GM19239 (cell line): Measurements from ENCODE around the gene GCH1.
"Not testable (repeated sequence)": the region's sequence is repeated elsewhere in the genome, so short reads cannot be mapped to it uniquely, and the experiment has no call there.

Experiments used
- DNase-seq: peaks from one replicate; pipeline ENCODE4 v3.0.0; 2011; ENCODE audit warnings: low spot score; ENCODE audit not compliant: insufficient read length
- FAIRE-seq: peaks from 2 replicates; lab custom pipeline; 2011; peaks lifted over from hg19 to GRCh38; lab: Jason Lieb, UNC

The GCH1 gene

DNA sequence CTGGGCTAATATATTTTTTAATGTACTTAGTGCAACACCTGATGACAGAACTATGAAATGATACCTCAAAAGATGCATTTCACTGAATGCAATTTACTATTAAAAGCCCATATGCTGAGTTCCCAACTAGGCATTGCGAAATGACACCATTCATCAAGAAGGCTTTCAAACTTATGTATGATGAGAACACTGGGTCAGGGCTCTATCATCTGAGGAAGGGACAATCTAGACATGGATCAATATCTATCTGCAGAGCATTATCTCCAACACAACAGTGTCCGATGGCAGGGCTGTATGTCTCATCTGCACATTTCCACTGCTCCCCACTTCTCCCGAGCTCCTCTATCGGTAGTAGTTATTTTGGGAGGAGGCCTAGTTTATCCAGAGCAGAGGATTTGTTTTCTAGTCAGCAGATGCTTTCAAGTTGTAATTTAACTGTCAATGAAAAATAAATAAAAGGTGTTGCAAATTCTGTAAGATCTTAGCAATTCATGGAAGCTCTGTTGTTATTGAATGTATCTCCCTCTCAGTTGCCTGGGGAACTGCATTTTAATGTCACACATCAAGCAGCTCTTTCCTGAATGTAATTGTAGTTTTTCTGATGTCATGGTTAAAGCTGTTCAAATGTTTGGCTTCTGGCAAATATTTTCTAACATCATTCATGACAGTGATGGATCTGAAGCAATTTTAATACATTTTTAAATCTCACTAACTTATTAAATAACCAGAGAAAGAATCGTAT, 7.4 kb upstream of the GCH1 start:
- no peak for DNase-seq
- no peak for FAIRE-seq

DNA sequence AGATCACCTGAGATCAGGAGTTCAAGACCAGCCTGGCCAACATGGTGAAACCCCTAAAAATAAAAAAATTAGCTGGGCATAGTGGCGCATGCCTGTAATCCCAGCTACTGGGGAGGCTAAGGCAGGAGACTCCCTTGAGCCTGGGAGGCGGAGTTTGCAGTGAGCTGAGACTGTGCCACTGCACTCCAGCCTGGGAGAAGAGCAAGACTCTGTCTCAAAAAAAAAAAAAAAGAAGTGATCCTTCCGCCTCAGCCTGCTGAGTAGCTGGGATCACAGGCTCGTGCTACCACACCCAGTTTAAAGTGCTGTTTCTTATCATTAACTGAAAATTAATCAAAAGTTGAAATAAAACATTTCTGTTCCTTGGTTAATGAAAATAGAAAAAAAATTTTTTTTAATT, 6.3 kb upstream of the GCH1 start:
- FAIRE-seq, DNase-seq: not testable (repeated sequence)

- FAIRE-seq (peak; percentile 90), DNase-seq (no peak)
Measured at GRCh38 chr14:54908190-54908589, 5.6 kb upstream of the GCH1 start.

DNA sequence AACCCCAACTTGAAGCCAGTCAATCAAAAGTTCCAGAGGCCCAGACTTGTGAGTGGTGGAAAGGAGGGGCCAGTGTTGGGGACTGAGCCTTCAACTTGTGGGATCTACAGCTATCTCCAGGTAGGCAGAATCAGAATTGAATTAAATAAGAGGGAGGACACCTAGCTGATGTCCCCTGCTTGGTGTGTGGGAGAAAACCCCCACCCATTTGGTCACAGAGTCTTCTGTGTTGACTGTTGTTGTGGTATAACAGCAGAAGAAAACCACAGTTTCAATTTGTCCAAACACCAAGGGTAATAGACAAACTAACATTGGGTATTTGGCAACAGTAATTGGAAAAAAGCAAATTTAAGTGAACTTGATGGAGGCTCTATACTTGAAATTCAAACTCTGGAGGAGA, 3.4 kb upstream of the GCH1 start:
- DNase-seq, result no peak
- no peak for FAIRE-seq

DNA sequence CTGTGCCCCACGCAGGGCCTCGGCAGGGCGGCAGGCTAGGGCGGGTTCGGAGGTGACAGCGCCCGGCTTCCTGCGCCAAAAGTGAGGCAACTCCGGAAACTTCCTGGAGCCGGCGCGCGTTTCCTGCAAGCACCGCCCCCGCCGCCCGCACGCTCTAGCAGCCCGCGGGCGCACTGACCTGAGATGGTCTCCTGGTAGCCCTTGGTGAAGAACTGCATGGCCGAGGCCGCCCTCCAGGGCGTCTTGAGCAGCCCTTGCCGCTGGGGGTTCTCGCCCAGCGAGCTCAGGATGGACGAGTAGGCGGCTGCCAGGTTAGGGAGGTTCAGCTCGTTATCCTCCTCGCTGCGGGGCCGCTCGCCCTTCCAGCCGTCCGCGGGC, 494 bp downstream of the GCH1 start:
- FAIRE-seq, result peak; percentile 82

GRCh38 chr14:54901380-54902142, 1.1 kb downstream of the GCH1 start:
- DNase-seq, result no peak
- FAIRE-seq, result peak; percentile 40

More for the DNA sequence above, 494 bp downstream of the GCH1 start:
- DNase-seq, result no peak

DNA sequence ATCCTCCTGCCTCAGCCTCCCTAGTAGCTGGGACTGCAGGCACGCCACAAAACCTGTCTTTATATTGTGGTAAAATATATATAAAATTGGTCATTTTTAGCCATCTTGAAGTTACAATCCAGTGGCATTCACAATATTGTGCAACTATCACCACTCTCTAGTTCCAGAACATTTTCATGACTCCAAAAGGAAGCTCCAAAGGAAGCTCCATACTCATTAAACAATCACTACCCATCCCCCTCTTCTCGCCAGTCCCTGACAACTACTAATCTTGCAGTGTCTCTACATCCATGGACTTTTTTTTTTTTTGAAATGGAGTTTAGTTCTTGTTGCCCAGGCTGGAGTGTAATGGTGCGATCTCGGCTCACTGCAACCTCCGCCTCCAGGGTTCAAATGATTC, 3.1 kb downstream of the GCH1 start:
- DNase-seq, result no peak
- FAIRE-seq, result no peak

- not testable (repeated sequence) for DNase-seq, FAIRE-seq
Measured at GRCh38 chr14:54897809-54898555, 4.6 kb downstream of the GCH1 start.

DNA sequence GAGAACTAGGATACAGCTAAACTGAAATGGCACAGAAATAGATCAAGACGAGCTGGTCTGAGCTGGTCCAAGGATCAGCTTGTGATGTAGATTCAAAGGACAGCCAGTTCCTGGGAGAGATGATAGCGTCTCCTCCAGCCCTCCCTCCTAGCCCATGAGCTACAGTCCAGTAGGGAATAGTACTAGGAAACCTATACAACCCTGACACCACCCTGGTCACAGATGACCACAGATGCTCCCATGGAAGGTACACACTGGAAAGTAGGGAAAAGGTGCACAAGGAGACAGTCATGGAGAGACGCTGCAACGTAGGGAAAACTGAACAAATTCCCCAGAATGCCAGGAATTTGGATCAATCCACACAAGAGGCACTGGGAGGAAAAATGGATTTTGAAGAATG, 6.9 kb downstream of the GCH1 start:
- no peak for FAIRE-seq
- no peak for DNase-seq

DNA sequence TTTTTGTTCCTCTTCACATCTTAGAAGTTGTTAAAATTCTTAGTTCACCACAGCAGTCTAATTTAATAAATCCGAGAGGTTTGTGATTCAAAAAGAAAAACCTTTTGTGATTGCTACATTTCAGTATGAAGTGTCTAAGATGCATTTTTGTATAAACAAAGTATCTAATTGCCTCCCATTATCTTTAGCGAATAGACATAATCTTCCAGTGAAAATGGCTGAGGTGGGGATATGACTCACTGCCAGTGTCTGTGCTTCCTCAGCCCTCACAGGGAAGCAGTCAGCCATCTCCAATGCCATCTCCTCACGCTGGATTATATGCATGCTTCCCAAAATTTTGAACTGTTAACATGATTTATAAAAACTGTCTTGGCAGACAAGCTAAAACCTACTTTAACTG, 7.6 kb downstream of the GCH1 start:
- FAIRE-seq (no peak), DNase-seq (no peak)

DNA sequence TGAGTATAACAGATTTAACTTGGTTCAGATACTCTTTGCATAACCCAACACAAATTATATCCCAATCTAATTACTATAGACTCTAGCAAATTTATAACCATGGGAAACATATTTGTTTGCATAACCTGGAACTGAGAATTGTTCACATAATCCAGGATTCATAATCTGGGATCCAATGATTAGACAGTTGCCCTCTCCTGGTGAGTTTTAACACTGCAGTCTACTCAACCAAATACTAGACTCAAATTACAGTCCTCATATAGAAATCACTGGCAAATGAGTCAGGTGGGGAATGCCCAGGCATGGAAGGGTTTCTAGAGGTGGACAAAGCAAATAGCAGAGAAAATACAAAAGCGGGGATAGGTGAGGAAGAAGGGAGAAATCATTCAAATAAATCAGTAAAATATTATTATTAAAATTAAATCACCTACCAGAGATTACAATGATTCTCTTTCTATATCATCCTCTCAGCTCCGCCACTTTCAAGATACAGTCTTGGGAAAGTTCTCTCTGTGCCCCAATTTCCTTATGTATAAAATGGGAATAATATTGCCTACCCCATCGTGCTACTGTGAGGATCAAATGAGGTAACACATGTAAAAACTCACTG, 9.4 kb downstream of the GCH1 start:
- DNase-seq (no peak), FAIRE-seq (peak; percentile 89)

DNA sequence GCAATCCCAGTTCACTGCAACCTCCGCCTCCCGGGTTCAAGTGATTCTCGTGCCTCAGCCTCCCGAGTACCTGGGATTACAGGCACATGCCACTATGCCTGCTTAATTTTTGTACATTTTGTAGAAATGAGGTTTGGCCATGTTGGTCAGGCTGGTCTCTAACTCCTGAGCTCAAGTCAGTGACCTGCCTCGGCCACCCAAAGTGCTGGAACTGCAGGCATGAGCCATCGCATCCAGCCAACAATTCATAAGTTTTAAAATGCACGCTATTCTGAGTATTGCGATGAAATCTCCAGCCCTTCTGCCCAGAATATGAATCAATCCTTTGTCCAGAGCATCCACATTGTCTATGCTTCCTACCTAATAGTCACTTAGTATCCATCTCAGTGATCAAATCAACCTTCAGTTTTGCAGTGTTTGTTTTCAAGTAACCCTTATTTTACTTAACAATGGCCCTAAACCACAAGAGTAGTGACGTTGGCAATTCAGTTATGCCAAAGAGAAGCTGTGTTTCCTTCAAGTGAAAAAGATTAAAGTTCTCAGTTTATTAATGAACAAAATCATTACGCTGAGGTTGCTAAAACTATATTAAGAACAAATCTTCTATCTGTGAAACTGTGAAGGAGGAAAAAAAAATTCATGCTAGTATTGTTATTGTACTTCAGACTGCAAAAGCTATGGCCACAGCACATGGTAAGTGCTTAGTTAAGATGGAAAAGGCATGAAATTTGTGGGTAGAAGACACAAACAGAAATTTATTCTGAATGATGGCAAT, 11.0 kb downstream of the GCH1 start:
- FAIRE-seq, result no peak

DNA sequence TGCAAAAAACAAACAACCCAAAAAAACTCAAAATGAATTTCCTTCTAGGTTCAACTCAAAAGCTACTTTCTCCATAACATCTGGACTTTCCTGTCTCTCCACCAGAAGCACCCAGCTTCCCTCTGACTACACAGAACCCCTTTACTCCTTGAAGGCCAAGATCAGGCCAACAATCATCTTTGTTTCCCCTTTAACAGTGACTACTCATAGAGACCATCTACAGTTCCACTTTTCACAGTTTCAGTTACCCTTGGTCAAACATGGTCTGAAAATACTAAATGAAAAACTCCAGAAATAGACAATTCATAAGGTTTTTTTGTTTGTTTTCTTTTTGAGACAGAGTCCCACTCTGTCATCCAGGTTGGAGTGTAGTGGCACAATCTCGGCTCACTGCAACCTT, 11.8 kb downstream of the GCH1 start:
- no peak for DNase-seq
- FAIRE-seq, result peak; percentile 87

More for the DNA sequence above, 11.0 kb downstream of the GCH1 start:
- no peak for DNase-seq

GRCh38 chr14:54889919-54890318, 12.7 kb downstream of the GCH1 start:
- no peak for DNase-seq
- no peak for FAIRE-seq

DNA sequence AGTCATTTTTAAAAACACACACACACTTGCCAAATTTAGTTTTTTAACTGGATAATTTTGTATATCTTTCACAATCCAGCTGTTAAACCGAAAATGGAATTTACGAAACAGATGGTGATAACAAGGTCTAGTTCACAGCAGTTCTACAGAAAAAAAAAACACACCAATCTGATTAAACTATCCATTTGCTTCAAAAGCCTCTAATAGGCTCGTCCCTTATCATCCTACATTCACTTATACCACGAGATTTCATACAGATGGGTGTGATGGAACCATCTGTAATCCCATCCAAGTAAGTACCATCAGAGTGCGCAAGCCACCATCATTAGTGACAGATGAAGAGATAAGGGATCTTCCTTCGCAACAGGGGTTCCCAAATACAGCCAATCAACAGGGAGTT, 20.1 kb downstream of the GCH1 start:
- DNase-seq (no peak), FAIRE-seq (peak; percentile 73)

- DNase-seq (no peak), FAIRE-seq (no peak)
Measured at GRCh38 chr14:54881761-54882401, 20.7 kb downstream of the GCH1 start.

DNA sequence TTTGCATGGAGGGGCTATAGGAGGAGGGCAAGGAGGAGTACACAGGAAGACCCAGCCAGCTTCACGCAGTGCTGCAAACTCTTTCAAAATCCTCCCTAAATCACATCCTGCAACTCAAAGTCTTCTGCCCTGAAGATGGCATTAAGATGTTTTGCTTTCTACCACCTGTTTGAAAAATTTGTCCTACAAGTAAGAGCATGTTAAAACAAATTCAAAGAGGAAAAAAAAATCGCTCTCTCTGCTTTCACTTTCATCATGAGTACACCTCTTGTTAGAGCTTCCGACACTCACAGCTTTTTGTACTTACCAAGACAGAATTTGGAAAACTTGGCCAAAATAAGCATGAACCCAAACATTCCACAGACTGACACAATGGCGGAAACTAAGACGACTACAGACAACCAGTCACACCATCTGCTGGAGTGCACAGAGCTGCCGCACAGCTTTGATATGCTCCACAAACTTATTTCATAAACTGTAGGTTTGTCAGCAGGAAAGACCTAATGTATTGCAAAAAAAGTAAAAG, 21.3 kb downstream of the GCH1 start:
- DNase-seq (no peak), FAIRE-seq (peak; percentile 93)

DNA sequence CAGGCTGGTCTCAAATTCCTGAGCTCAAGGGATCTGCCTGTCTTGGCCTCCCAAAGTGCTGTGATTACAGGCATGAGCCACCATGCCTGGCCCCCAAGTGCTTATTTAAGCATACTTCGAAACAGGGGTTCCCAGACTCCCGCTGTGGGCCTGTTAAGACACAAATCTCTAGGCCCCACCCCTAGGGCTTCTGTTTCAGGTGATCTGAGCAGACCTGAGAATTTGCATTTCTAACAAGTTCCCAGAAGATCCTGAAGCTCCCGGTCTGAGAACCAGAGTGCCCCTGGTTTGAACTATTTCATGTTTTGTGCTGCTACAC, 25.0 kb downstream of the GCH1 start:
- FAIRE-seq (no peak), DNase-seq (no peak)

DNA sequence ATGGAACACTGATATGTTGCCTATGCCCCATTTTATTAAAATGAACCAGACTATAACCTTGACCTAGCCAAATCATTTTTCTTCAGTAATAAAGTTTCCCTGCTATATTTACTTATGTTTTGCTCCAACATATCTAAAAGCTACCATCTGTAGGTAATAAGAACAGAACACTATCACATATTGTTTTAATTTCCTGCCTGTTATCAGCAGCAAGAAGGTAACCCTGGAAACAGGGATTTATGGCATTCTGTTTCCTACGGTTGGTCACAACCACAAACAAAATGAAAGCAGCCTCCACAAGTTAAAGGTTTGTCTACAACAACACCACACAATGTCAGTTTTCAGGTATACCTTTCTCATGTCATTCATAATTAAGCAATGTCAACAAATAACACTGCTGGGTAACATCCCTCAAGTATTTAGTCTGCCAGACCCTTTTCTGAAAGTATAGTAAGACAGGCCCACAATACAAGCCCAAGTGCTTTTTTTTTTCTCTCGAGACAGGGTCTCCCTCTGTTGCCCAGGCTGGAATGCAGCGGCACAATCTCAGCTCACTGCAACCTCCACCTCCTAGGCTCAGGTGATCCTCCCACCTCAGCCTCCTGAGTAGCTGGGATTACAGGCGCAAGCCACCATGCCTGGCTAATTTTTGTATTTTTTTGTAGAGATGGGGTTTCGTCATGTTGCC, 25.5 kb downstream of the GCH1 start:
- FAIRE-seq (no peak), DNase-seq (no peak)
